GM18951 (cell line): ENCODE results near the gene CAPN15.

ENCODE experiments used
- POLR2A ChIP-seq: IDR thresholded peaks from 4 replicates; pipeline ENCODE4 v1.6.1; 2011; ENCODE audit warnings: mild to moderate bottlenecking; ENCODE audit not compliant: insufficient read length, insufficient read depth; ENCODE audit errors: extremely low read depth
- in situ Hi-C: fragments of 300-500 bp; cut with MboI; formaldehyde crosslinking; loops from one replicate; pipeline ENCODE4 v1.12.0; 2022; ENCODE audit warnings: low sequenced_read_pairs, mixed read lengths, inconsistent platforms; ENCODE audit not compliant: unreplicated experiment

The CAPN15 gene

GRCh38 chr16:574021-574760 lies 46.7 kb downstream of the CAPN15 start:
- in situ Hi-C loops = no loop called here
- TF ChIP-seq POLR2A = no peak

GRCh38 chr16:575354-576196 lies 48.1 kb downstream of the CAPN15 start:
- TF ChIP-seq POLR2A = no peak
- in situ Hi-C loops = no loop called here

GRCh38 chr16:576197-576822 lies 48.8 kb downstream of the CAPN15 start:
- no peak for TF ChIP-seq POLR2A
- in situ Hi-C loops = no loop called here

GRCh38 chr16:576823-577201 lies 49.3 kb downstream of the CAPN15 start:
- no peak for TF ChIP-seq POLR2A

GRCh38 chr16:577796-578195 lies 50.3 kb downstream of the CAPN15 start:
- in situ Hi-C loops = no loop called here

More at GRCh38 chr16:576823-577201, 49.3 kb downstream of the CAPN15 start:
- in situ Hi-C loops = no loop called here

GRCh38 chr16:578232-578869 lies 50.8 kb downstream of the CAPN15 start:
- in situ Hi-C loops = no loop called here
- no peak for TF ChIP-seq POLR2A

More at GRCh38 chr16:577796-578195, 50.3 kb downstream of the CAPN15 start:
- no peak for TF ChIP-seq POLR2A

GRCh38 chr16:578870-579405 lies 51.4 kb downstream of the CAPN15 start:
- no peak for TF ChIP-seq POLR2A
- in situ Hi-C loops = no loop called here

- TF ChIP-seq POLR2A = no peak
- in situ Hi-C loops = no loop called here
Measured at GRCh38 chr16:580141-580945, 52.8 kb downstream of the CAPN15 start.

- TF ChIP-seq POLR2A = no peak
- in situ Hi-C loops = no loop called here
Measured at GRCh38 chr16:580946-581498, 53.5 kb downstream of the CAPN15 start.

GRCh38 chr16:582218-582613 lies 54.7 kb downstream of the CAPN15 start:
- no peak for TF ChIP-seq POLR2A
- in situ Hi-C loops = no loop called here

- in situ Hi-C loops = no loop called here
- no peak for TF ChIP-seq POLR2A
Measured at GRCh38 chr16:582614-583331, 55.3 kb downstream of the CAPN15 start.
